ENCODE results near the gene RTN4RL1. TPM values are rescaled to one million over a fixed set of nuclear protein-coding genes. Genes with fewer than 3 reads are reported as not detected.
A peak's percentile ranks its signal among the peaks of the same experiment; 100 is the strongest.

RTN4RL1 gene
- total RNA-seq, 2 donors from 2014 or later, result 5.4 to 8.0 TPM

- DNase-seq (ENCODE audit: low spot score), result no peak
- no peaks in the 10 kb centered on the region for H3K27me3 ChIP-seq (replicated peaks; ENCODE audit: insufficient read depth)
- H3K4me1 ChIP-seq (ENCODE audit: control insufficient read depth in 1 of 2, low read depth in 2 of 2), result peaks cover 3 to 38% of the 10 kb centered on the region in 2 donors
- H3K36me3 ChIP-seq, result peaks cover 9% of the 10 kb centered on the region
- H3K4me3 ChIP-seq, result peak overlapping the region; percentile 48
- TF ChIP-seq CTCF (IDR thresholded peaks at IDR 0.05), result no peak
- no peak for ATAC-seq (ENCODE audit: insufficient number of reproducible peaks, low FRiP score, low read depth)
- no peaks in the 10 kb centered on the region for H3K9me3 ChIP-seq
- peak overlapping the region in 1 of 2 donors; percentile 34 for H3K27ac ChIP-seq
Measured at GRCh38 chr17:2059547-2060384, 34.6 kb upstream of the RTN4RL1 start.

- Histone ChIP-seq H3K27ac (no peak overlapping the region), H3K27me3 (replicated peaks; ENCODE audit: insufficient read depth) (no peaks in the 10 kb centered on the region), H3K4me3 (peak overlapping the region; percentile 48), H3K36me3 (peaks cover 5% of the 10 kb centered on the region), H3K9me3 (no peaks in the 10 kb centered on the region), H3K4me1 (ENCODE audit: control insufficient read depth in 1 of 2, low read depth in 2 of 2) (peaks cover 9 to 37% of the 10 kb centered on the region in 2 donors)
- ATAC-seq (ENCODE audit: insufficient number of reproducible peaks, low FRiP score, low read depth), result no peak
- peak; percentile 33 for TF ChIP-seq CTCF (IDR thresholded peaks at IDR 0.05)
- DNase-seq (ENCODE audit: low spot score), result no peak
Measured at GRCh38 chr17:2058586-2059546, 33.7 kb upstream of the RTN4RL1 start.

- H3K27me3 ChIP-seq (replicated peaks; ENCODE audit: insufficient read depth), result no peaks in the 10 kb centered on the region
- ATAC-seq (ENCODE audit: insufficient number of reproducible peaks, low FRiP score, low read depth), result no peak
- H3K36me3 ChIP-seq, result peaks cover 5% of the 10 kb centered on the region
- H3K9me3 ChIP-seq, result no peaks in the 10 kb centered on the region
- no peak for TF ChIP-seq CTCF (IDR thresholded peaks at IDR 0.05)
- peaks cover 12 to 35% of the 10 kb centered on the region in 2 donors for H3K4me1 ChIP-seq (ENCODE audit: control insufficient read depth in 1 of 2, low read depth in 2 of 2)
- H3K27ac ChIP-seq, result no peak overlapping the region
- H3K4me3 ChIP-seq, result no peak overlapping the region
- DNase-seq (ENCODE audit: low spot score), result no peak
Measured at GRCh38 chr17:2057760-2058585, 32.8 kb upstream of the RTN4RL1 start.

- H3K4me1 ChIP-seq (ENCODE audit: control insufficient read depth in 1 of 2, low read depth in 2 of 2), result peaks cover 12 to 28% of the 10 kb centered on the region in 2 donors
Measured at GRCh38 chr17:2057175-2057759, 32.1 kb upstream of the RTN4RL1 start.

More at GRCh38 chr17:2057175-2057759, 32.1 kb upstream of the RTN4RL1 start:
- Histone ChIP-seq H3K27ac (no peak overlapping the region), H3K4me3 (no peak overlapping the region), H3K9me3 (no peaks in the 10 kb centered on the region), H3K36me3 (peaks cover 5% of the 10 kb centered on the region), H3K27me3 (replicated peaks; ENCODE audit: insufficient read depth) (no peaks in the 10 kb centered on the region)
- DNase-seq (ENCODE audit: low spot score), result no peak
- TF ChIP-seq CTCF (IDR thresholded peaks at IDR 0.05), result no peak
- ATAC-seq (ENCODE audit: insufficient number of reproducible peaks, low FRiP score, low read depth), result no peak
